MV-4-11 (cell line): ENCODE results near the gene ANKRD13B.

Experiments used
- DNase-seq: peaks from one replicate; lab custom pipeline; 2025; lab: John Stamatoyannopoulos, UW

The ANKRD13B gene

GRCh38 chr17:29594519-29595090 lies 1.7 kb downstream of the ANKRD13B start:
- no peak for DNase-seq

GRCh38 chr17:29595107-29595942 lies 2.4 kb downstream of the ANKRD13B start:
- DNase-seq, result no peak

DNA sequence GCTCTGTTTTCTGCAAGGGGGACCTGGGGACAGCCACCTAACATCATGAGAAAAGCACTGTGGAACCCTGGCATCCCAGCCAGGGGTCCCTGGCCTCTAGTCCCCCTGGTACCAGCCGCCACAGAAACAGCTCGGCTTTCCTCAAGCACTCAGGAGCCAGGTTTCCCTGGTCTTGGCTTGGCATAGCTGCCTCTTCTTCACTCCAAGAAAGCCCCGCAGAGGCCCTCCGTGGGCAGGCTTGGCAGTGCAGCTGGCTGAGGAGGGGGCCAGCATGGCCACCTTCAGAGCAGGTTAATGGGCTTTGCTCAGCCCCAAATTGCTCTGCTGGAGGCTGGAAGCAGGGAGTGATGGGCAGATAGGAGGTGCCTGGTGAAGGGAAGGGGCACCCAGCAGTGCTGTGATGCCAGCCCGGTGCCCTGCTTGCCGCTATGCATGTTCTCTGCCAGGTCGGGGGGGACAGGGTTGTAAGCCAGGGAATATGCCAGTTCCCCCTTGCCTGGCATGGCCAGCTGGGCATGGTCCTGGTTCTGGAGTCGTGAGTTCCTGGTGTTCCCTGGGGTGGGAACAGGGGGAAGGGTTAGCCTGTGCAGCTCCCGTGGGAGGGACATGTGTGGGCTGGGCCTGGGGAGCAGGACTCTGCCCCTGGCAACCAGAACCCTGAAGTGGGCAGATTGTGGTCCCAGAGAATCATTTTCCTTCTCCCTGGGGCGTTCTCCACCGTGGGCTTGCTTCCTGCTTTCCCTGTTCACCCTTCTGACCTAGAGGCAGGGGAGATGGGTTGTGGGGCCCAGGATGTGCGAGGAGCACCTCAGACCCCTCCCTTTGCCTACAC lies 3.2 kb downstream of the ANKRD13B start:
- DNase-seq, result no peak

GRCh38 chr17:29596811-29597210 lies 3.9 kb downstream of the ANKRD13B start:
- DNase-seq, result no peak

DNA sequence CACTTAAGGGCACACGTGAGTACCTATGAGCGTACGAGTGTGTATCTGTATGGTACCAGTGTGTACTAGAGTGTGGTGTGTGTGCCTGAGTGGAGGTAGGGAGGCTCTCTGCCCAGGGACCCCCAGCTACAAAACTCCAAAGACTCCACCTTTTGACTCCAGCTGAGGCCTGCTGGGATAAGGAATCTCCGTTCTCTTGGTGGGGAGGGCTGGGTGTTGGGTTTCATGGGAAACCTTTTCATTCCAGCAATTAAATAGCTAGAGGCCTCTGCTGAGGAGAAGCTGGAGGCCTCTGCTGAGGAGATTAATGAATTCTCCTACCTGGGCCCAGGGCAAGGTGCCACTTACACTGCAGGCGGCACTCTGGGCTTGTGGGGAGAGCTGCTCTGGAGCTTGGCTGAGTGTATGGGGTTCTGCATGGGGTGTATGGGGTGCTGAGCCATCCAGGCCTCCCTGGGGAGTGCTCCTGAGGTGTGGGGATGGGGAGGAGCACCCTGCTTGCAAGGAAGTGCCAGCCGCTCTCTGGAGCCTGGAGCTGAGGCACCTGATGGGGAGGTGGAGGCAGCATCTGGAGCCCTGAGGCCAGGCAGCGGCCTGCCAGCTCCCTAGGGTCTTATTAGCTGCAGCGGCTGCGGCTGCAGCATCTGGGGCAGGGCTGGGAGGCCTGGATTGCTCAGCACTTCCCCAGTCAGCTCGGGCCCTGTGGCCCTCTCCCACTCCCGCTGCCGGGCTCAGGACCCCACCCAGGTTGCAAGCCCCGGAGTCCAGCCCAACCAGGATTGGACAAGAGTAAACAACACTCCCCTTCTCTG lies 4.6 kb downstream of the ANKRD13B start:
- no peak for DNase-seq

DNA sequence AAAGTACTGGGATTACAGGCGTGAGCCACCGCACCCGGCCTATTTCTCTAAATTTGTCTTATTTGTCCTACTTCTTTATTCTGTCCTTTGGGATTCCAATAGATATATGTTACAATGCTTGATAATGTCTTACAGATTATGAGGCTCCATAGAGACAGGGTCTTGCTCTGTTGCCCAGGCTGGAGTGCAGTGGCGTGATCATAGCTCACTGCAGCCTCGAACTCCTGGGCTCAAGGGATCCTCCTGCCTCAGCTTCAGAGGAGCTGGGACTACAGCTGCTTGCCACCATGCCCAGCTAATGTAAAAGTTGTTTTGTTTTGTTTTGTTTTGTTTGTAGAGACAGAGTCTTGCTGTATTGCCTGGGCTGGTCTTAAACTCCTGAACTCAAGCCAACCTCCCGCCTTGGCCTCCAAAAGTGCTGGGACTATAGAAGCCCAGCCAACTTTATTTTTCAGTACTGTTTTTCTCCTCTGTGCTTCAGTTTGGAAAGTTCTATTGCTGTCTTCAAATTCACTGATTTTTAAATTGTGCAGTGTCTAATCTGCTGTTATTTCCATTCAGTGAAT lies 10.3 kb downstream of the ANKRD13B start:
- DNase-seq, result no peak

GRCh38 chr17:29607557-29608195 lies 14.7 kb downstream of the ANKRD13B start:
- DNase-seq, result no peak

- no peak for DNase-seq
These were observed 16.1 kb downstream of the ANKRD13B start for GRCh38 chr17:29608986-29609385.

- no peak for DNase-seq
These were observed 17.5 kb downstream of the ANKRD13B start for GRCh38 chr17:29610395-29610794.

DNA sequence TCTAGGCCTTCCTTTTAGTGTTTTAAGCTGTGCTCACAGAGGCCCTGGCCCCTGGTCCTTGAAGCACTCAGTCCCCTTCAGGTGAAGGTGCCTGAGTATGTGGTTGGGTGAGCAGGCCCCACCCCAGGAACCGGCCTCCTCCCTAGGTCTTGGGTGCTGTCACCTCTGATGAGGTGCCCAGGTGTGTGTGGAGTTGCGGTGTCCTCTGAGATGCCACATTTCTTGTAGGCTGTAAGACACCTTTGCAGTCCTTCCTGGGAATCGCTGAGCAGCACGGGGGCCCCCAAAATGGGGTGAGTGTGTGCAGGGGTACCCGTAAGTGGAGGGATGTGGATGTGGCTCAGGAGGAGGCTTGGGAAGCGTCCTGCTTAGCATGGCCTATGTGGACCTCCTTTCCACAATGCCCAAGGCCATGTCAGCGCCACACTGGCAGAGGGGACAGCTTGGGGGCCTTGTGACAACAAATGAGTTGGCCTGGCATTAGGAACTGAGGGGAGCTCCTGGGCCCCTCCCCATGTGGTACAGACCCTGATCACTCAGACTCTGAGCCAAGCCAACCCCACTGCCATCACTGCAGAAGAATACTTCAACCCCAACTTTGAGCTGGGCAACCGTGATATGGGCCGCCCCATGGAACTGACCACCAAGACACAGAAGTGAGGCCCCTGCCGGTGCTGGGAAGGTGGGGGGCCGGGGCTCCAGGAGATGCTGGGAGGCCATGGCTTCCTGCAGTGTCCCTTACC lies 18.6 kb downstream of the ANKRD13B start:
- no peak for DNase-seq

DNA sequence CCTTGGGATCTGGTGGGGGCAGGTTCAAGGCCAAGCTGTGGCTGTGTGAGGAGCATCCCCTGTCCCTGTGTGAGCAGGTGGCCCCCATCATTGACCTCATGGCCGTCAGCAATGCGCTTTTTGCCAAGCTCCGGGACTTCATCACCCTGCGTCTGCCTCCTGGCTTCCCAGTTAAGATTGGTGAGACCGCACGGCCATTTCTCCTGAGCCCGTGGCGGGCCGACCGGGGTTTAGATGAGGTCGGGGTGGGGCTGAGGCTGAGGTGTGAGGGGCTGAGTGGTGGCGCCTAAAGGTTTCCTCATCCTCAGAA lies 19.1 kb downstream of the ANKRD13B start:
- no peak for DNase-seq

- no peak for DNase-seq
These were observed 19.7 kb downstream of the ANKRD13B start for GRCh38 chr17:29612404-29613280.

DNA sequence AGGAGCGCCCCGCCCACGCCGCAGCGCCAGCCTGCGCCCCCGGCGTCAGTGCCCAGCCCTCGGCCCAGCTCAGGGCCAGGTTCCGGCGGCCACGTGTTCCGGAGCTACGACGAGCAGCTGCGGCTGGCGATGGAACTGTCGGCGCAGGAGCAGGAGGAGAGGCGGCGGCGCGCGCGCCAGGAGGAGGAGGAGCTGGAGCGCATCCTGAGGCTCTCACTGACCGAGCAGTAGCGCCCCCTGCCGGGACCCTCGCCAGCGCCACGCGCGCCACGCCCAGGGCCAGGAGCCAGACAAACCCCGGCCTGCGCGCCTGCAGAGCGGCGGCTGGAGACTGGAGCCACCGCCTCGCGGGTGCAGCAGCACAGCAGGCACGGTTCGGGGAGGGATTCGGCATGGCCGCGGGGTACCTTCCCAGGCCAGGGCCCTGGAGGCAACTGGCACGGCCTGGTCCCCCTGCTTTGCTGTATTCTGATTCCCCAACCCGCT lies 20.5 kb downstream of the ANKRD13B start:
- peak; percentile 66 for DNase-seq

- DNase-seq, result no peak
These were observed 20.9 kb downstream of the ANKRD13B start for GRCh38 chr17:29613856-29614255.

GRCh38 chr17:29614349-29615047 lies 21.6 kb downstream of the ANKRD13B start:
- no peak for DNase-seq

DNA sequence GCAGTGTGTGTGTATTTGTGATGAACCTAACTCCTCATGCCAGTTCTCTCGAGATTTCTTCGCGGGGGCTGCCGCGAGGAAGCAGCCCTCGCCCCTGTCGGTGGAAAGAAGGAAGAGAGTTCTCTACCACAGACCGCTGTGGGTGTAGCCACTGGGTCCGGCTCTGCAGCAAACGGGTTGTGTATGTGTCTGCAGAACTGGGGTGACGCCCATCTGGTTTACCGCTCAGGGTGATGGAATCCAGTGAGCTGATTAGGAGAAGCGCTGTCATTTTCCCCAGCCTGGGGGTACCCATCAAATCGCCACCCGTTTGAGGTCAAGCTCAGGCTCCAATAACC lies 22.1 kb downstream of the ANKRD13B start:
- DNase-seq, result peak; percentile 90

GRCh38 chr17:29615492-29616299 lies 22.8 kb downstream of the ANKRD13B start:
- peak; percentile 84 for DNase-seq
